K562 (cell line): ENCODE results near the gene ABHD14A. TPM values are rescaled to one million over a fixed set of nuclear protein-coding genes. Genes with fewer than 3 reads are reported as not detected.

Experiments
- BRF1 ChIP-seq: IDR thresholded peaks from 3 replicates; pipeline ENCODE4 v1.6.1; 2011; ENCODE audit warnings: borderline replicate concordance, mild to moderate bottlenecking; ENCODE audit not compliant: insufficient read length; ENCODE audit errors: extremely low read depth
- CBX1 ChIP-seq: sonication (generic); IDR thresholded peaks from 2 replicates; pipeline ENCODE4 v1.6.1; 2016; ENCODE audit warnings: antibody characterized with exemption, low read depth, mild to moderate bottlenecking
- CBX3 ChIP-seq, 2 experiments: IDR thresholded peaks; 1 replicate in 1 of 2; 2 replicates in 1 of 2; pipeline ENCODE4 v1.6.1; 2012; ENCODE audit warnings: inconsistent platforms in 2 of 2, low read length in 2 of 2, borderline replicate concordance in 1 of 2, control low read depth in 1 of 2
- E2F3 ChIP-seq: fragments of 250-450 bp; sonication (Bioruptor Pico); IDR thresholded peaks from 2 replicates; pipeline ENCODE4 v1.4.0; 2020; ENCODE audit warnings: mild to moderate bottlenecking
- ERF ChIP-seq: fragments of 450-650 bp; formaldehyde crosslinking; IDR thresholded peaks from 2 replicates; pipeline ENCODE4 v1.4.0; 2020; ENCODE audit warnings: mild to moderate bottlenecking, mixed read lengths
- FIP1L1 ChIP-seq: fragments of 200-400 bp; formaldehyde crosslinking; IDR thresholded peaks from 2 replicates; pipeline ENCODE4 v1.6.1; 2018; ENCODE audit warnings: mild to moderate bottlenecking, low read depth, low read length; ENCODE audit not compliant: poor library complexity, severe bottlenecking
- GATA2 ChIP-seq: sonication (generic); formaldehyde crosslinking; IDR thresholded peaks from 2 replicates; pipeline ENCODE4 v1.4.0; 2020; ENCODE audit warnings: mild to moderate bottlenecking, missing genetic modification reagents
- GTF2F1 ChIP-seq: IDR thresholded peaks from 2 replicates; pipeline ENCODE4 v1.6.1; 2011; ENCODE audit warnings: low read depth, low read length, improper control_type of control experiment
- MYC ChIP-seq, 2 experiments: fragments of 250-450 bp in 1 of 2; sonication (Bioruptor Pico) in 1 of 2; IDR thresholded peaks; 2 replicates each; pipeline versions ENCODE4 v1.5.1 to v1.6.1; 2012 to 2021; ENCODE audit warnings: low read depth in 2 of 2, borderline replicate concordance in 1 of 2, improper control_type of control experiment in 1 of 2, low read length in 1 of 2, mild to moderate bottlenecking in 1 of 2, moderate library complexity in 1 of 2
- NKRF ChIP-seq: fragments of 450-650 bp; IDR thresholded peaks from 2 replicates; pipeline ENCODE4 v1.6.1; 2016; ENCODE audit warnings: borderline replicate concordance
- NR4A1 ChIP-seq, 2 experiments: fragments of 250-450 bp in 1 of 2; fragments of 450-650 bp in 1 of 2; sonication (Bioruptor Pico) in 1 of 2; IDR thresholded peaks; 2 replicates each; pipeline versions ENCODE4 v1.4.0 to v1.6.1; 2016 to 2020; ENCODE audit warnings: mild to moderate bottlenecking in 2 of 2, missing compliant biosample characterization in 1 of 2, missing genetic modification characterization in 1 of 2, moderate library complexity in 1 of 2
- POLR2G ChIP-seq: fragments of 200-400 bp; formaldehyde crosslinking; IDR thresholded peaks from 2 replicates; pipeline ENCODE4 v1.6.1; 2017; ENCODE audit warnings: low read depth, mild to moderate bottlenecking, antibody characterized with exemption, low read length, moderate library complexity
- PRMT5 ChIP-seq: sonication (generic); formaldehyde crosslinking; IDR thresholded peaks from 2 replicates; pipeline ENCODE4 v1.5.0; 2020; ENCODE audit warnings: missing genetic modification reagents
- SMARCE1 ChIP-seq: fragments of 450-650 bp; IDR thresholded peaks from 2 replicates; pipeline ENCODE4 v1.7.1; 2016; ENCODE audit warnings: mild to moderate bottlenecking
- TAF15 ChIP-seq: fragments of 200-400 bp; formaldehyde crosslinking; IDR thresholded peaks from 2 replicates; pipeline ENCODE4 v1.6.1; 2017; ENCODE audit warnings: mild to moderate bottlenecking, low read depth, low read length, moderate library complexity
- THRA ChIP-seq: fragments of 450-650 bp; IDR thresholded peaks from 2 replicates; pipeline ENCODE4 v1.6.1; 2017; ENCODE audit warnings: mild to moderate bottlenecking, moderate library complexity
- TRIM28 ChIP-seq: fragments of 450-650 bp; IDR thresholded peaks from 2 replicates; pipeline ENCODE4 v1.6.1; 2017
- ZBTB7A ChIP-seq: IDR thresholded peaks from 2 replicates; pipeline ENCODE4 v1.6.1; 2011; ENCODE audit warnings: low read depth, mild to moderate bottlenecking, low read length, moderate library complexity, borderline replicate concordance; ENCODE audit not compliant: control insufficient read depth
- ZNF174 ChIP-seq: fragments of 250-450 bp; sonication (Bioruptor Pico); IDR thresholded peaks from 2 replicates; pipeline ENCODE4 v1.4.0; 2020; ENCODE audit warnings: mild to moderate bottlenecking
- ZNF609 ChIP-seq: sonication (generic); formaldehyde crosslinking; IDR thresholded peaks from 2 replicates; pipeline ENCODE4 v1.8.1; 2023; ENCODE audit warnings: missing genetic modification reagents, mild to moderate bottlenecking, borderline replicate concordance
- ZNF778 ChIP-seq: fragments of 450-650 bp; formaldehyde crosslinking; IDR thresholded peaks from 2 replicates; pipeline ENCODE4 v1.4.0; 2020; ENCODE audit warnings: mild to moderate bottlenecking, moderate library complexity
- polyA plus RNA-seq, 8 experiments: library from polyadenylated mRNA; depleted of rRNA in 4 of 8; stranded (reverse) in 5 of 8; unstranded in 3 of 8; fragments of >200 nt; fragmentation: Nextera tagmentation in 2 of 8; fragmentation: Illumina TruSeq in 1 of 8; extraction: Ambion mirVana in 2 of 8; extraction: Trizol in 1 of 8; gene quantifications; 2 replicates each; pipeline versions ENCODE4 v1.2.1 to v1.2.3, GENCODE V29; 2011 to 2014; ENCODE audit warnings: inconsistent platforms in 1 of 8, missing spikeins in 1 of 8
- total RNA-seq, 7 experiments: library from RNA; depleted of rRNA in 6 of 7; stranded (reverse); fragments of >200 nt in 6 of 7; fragmentation: Illumina TruSeq in 2 of 7; extraction: Trizol in 2 of 7; gene quantifications; 2 replicates each; pipeline versions ENCODE4 v1.2.1 to v1.2.3, GENCODE V29; 2011 to 2021; ENCODE audit warnings: low replicate concordance in 1 of 7

Gene ABHD14A
- total and polyA plus RNA-seq, 9 of the 15 experiments (the other 6 are each of a cell fraction or from before 2014, with no cell fraction given): 0.90 to 10.5 (median 8.3) TPM

GRCh38 chr3:52001443-52001974 lies 26.6 kb downstream of the ABHD14A start (continued):
- no peak for TF ChIP-seq ZNF609 (CRISPR knock-in tag)
- TF ChIP-seq MYC (IDR thresholded peaks at IDR 0.05; ENCODE audit: low read depth, low read length): 0 out of 2 replicates have a peak, but pooled peaks have one; percentile 32
- no peak for TF ChIP-seq MYC (CRISPR knock-in tag; IDR thresholded peaks at IDR 0.05; ENCODE audit: borderline replicate concordance, low read depth)
- no peak for TF ChIP-seq E2F3 (CRISPR knock-in tag)
- TF ChIP-seq SMARCE1: no peak
- no peak for TF ChIP-seq POLR2G
- TF ChIP-seq BRF1: no peak
- TF ChIP-seq GATA2: no peak
- TF ChIP-seq CBX3 (IDR thresholded peaks at IDR 0.05; ENCODE audit: borderline replicate concordance in 1 of 2, low read length in 2 of 2): no peak
- no peak for TF ChIP-seq ERF (CRISPR knock-in tag)
- no peak for TF ChIP-seq FIP1L1
- TF ChIP-seq TAF15: no peak
- no peak for TF ChIP-seq CBX1
- no peak for TF ChIP-seq TRIM28
- TF ChIP-seq ZNF174 (CRISPR knock-in tag): no peak
- peak; percentile 96 for TF ChIP-seq ZBTB7A
- no peak for TF ChIP-seq NR4A1 (CRISPR knock-in tag; IDR thresholded peaks at IDR 0.05)
- TF ChIP-seq NR4A1 (tag; IDR thresholded peaks at IDR 0.05): no peak
- TF ChIP-seq PRMT5 (CRISPR knock-in tag): no peak
- no peak for TF ChIP-seq GTF2F1
- TF ChIP-seq THRA: no peak
- no peak for TF ChIP-seq ZNF778
- TF ChIP-seq NKRF: no peak
